HepG2 (cell line): Measurements from ENCODE around the gene CMC1. TPM values are rescaled to one million over a fixed set of nuclear protein-coding genes. Genes with fewer than 3 reads are reported as not detected.

Experiments
- ATAC-seq: fragments of 200-7000 bp; cut with Tn5 transposase; 3 replicates; pipeline ENCODE4 v1.9.1; 2020; ENCODE audit warnings: mild to moderate bottlenecking, moderate library complexity
- BruUV-seq: library from RNA; stranded (reverse); fragments of 400-500 nt; replicated peaks from 2 replicates; lab custom pipeline; 2021; lab: Mats Ljungman, UMichigan
- CTCF ChIA-PET: fragments of 300-600 bp; formaldehyde crosslinking; extraction: SDS; loops from one replicate; lab custom pipeline; 2021; ENCODE audit warnings: low total read pairs, inconsistent platforms, low intra/inter-chr PET ratio; lab: Yijun Ruan, JAX
- POLR2A ChIA-PET: fragments of 350-600 bp; sonication (Branson Sonifier 250); formaldehyde crosslinking; loops from one replicate; lab custom pipeline; 2020; ENCODE audit warnings: antibody characterized with exemption, inconsistent platforms; lab: Yijun Ruan, JAX
- DNase-seq: peaks from one replicate; pipeline ENCODE4 v3.0.0-alpha.2; 2015; ENCODE audit warnings: low spot score
- FAIRE-seq: peaks from 3 replicates; lab custom pipeline; 2011; peaks lifted over from hg19 to GRCh38; lab: Jason Lieb, UNC
- H2AFZ ChIP-seq: one replicate; pipeline ENCODE4 v1.6.1; 2011; ENCODE audit warnings: low read length, inconsistent platforms
- H3K27ac ChIP-seq: fragments of 300-600 bp; 3 replicates; pipeline ENCODE4 v1.8.0; 2011; ENCODE audit warnings: mixed run types, mild to moderate bottlenecking, mixed read lengths, low read length, inconsistent platforms; ENCODE audit not compliant: insufficient read depth; ENCODE audit errors: extremely low read length
- H3K27me3 ChIP-seq, 2 experiments: fragments of 200-600 bp in 1 of 2; 2 replicates in 1 of 2; 3 replicates in 1 of 2; pipeline versions ENCODE4 v1.6.0 to v1.8.0; 2011; ENCODE audit warnings: low read length in 2 of 2, mild to moderate bottlenecking in 2 of 2, moderate library complexity in 2 of 2, inconsistent platforms in 1 of 2; ENCODE audit not compliant: insufficient read depth in 2 of 2, control insufficient read depth in 1 of 2
- H3K36me3 ChIP-seq, 2 experiments: fragments of 200-600 bp in 1 of 2; replicated peaks in 1 of 2; 2 replicates in 1 of 2; 3 replicates in 1 of 2; pipeline versions ENCODE4 v1.5.1 to v1.8.0; 2011; ENCODE audit warnings: low read length in 2 of 2, inconsistent platforms in 1 of 2; ENCODE audit not compliant: insufficient read depth in 2 of 2, control insufficient read depth in 1 of 2
- H3K4me1 ChIP-seq: 2 replicates; pipeline ENCODE4 v1.5.1; 2012; ENCODE audit warnings: low read length, inconsistent platforms; ENCODE audit not compliant: insufficient read depth
- H3K4me2 ChIP-seq: 2 replicates; pipeline ENCODE4 v1.6.0; 2011; ENCODE audit warnings: low read depth, low read length, inconsistent platforms
- H3K4me3 ChIP-seq, 3 experiments: fragments of 200-600 bp in 1 of 3; sonication (generic), shearing (Covaris generic) in 1 of 3; replicated peaks in 1 of 3; 2 replicates each; pipeline ENCODE4 v1.5.1; 2011 to 2016; ENCODE audit warnings: low read length in 3 of 3, inconsistent platforms in 2 of 3, low read depth in 2 of 3, mild to moderate bottlenecking in 2 of 3, control low read depth in 1 of 3, mixed read lengths in 1 of 3; ENCODE audit not compliant: insufficient read depth in 1 of 3
- H3K79me2 ChIP-seq: one replicate; pipeline ENCODE4 v1.6.1; 2011; ENCODE audit warnings: low read length, inconsistent platforms; ENCODE audit not compliant: insufficient read depth
- H3K9ac ChIP-seq: 2 replicates; pipeline ENCODE4 v1.6.0; 2011; ENCODE audit warnings: mild to moderate bottlenecking, low read depth, low read length, inconsistent platforms; ENCODE audit not compliant: insufficient read depth
- H3K9me3 ChIP-seq: 2 replicates; pipeline ENCODE4 v1.5.1; 2012; ENCODE audit warnings: mild to moderate bottlenecking, low read length
- H4K20me1 ChIP-seq: 2 replicates; pipeline ENCODE4 v1.6.0; 2011; ENCODE audit warnings: inconsistent platforms, mild to moderate bottlenecking, low read length, moderate library complexity; ENCODE audit not compliant: insufficient read depth
- ARID3A ChIP-seq: IDR thresholded peaks from 2 replicates; pipeline ENCODE4 v1.6.1; 2012; ENCODE audit warnings: low read depth, low read length, improper control_type of control experiment
- CTCF ChIP-seq: sonication (generic); formaldehyde crosslinking; IDR thresholded peaks from 2 replicates; pipeline ENCODE4 v1.5.0; 2020; ENCODE audit warnings: mild to moderate bottlenecking, missing genetic modification reagents, moderate library complexity
- ISX ChIP-seq: sonication (generic); formaldehyde crosslinking; conservative IDR thresholded peaks from 2 replicates; pipeline ENCODE4 v1.5.0; 2020; ENCODE audit warnings: missing genetic modification reagents
- SMC3 ChIP-seq: IDR thresholded peaks from 2 replicates; pipeline ENCODE4 v1.6.1; 2011; ENCODE audit warnings: low read length, improper control_type of control experiment
- STAG1 ChIP-seq: sonication (generic); formaldehyde crosslinking; IDR thresholded peaks from 2 replicates; pipeline ENCODE4 v1.4.0; 2020; ENCODE audit warnings: missing genetic modification reagents
- ZBTB38 ChIP-seq: sonication (generic); formaldehyde crosslinking; IDR thresholded peaks from 2 replicates; pipeline ENCODE4 v1.5.1; 2020; ENCODE audit warnings: mild to moderate bottlenecking, missing genetic modification reagents
- ZNF598 ChIP-seq: sonication (generic); formaldehyde crosslinking; IDR thresholded peaks from 2 replicates; pipeline ENCODE4 v1.5.1; 2020; ENCODE audit warnings: mild to moderate bottlenecking, missing genetic modification reagents, borderline replicate concordance
- WGBS: methylation state at CpG from one replicate; pipeline ENCODE4 v1.1.6; 2017; ENCODE audit warnings: low lambda C conversion rate; 5-methylcytosine and 5-hydroxymethylcytosine counted together
- in situ Hi-C: cut with HindIII; loops from 2 replicates; pipeline ENCODE4 v1.10.0; 2017; ENCODE audit warnings: low pct_unique_long_range_greater_than_20kb; ENCODE audit not compliant: extremely low pct_ligation_motif_present
- intact Hi-C: fragments of 100-400 bp; cut with micrococcal nuclease; formaldehyde crosslinking; loops from one replicate; pipeline ENCODE4 v1.10.0; 2022; ENCODE audit not compliant: unreplicated experiment
- polyA plus RNA-seq, 8 experiments: library from polyadenylated mRNA; depleted of rRNA in 3 of 8; stranded (reverse) in 7 of 8; unstranded in 1 of 8; fragments of >200 nt; fragmentation: Illumina TruSeq in 4 of 8; extraction: Trizol in 4 of 8; gene quantifications; 2 replicates each; pipeline versions ENCODE4 v1.2.1 to v1.2.3, GENCODE V29; 2011 to 2016; ENCODE audit warnings: low read depth in 4 of 8, missing spikeins in 1 of 8, mixed read lengths in 1 of 8; ENCODE audit not compliant: insufficient read depth in 1 of 8
- total RNA-seq, 5 experiments: library from RNA; depleted of rRNA; stranded (reverse); fragments of >200 nt; fragmentation: Illumina TruSeq; extraction: Trizol; gene quantifications; 2 replicates each; pipeline ENCODE4 v1.2.3, GENCODE V29; 2016; ENCODE audit warnings: low read depth in 1 of 5

The CMC1 gene
- total and polyA plus RNA-seq, 2 of the 13 experiments (the other 11 are each of a cell fraction or from before 2014, with no cell fraction given): 22.1 to 29.5 TPM

- no TSS peak for BruUV-seq
- Histone ChIP-seq H3K27me3 (no peaks in the 10 kb centered on the region), H3K27ac (no peak overlapping the region), H3K79me2 (no peaks in the 10 kb centered on the region), H3K9me3 (no peaks in the 10 kb centered on the region), H3K9ac (no peak overlapping the region), H4K20me1 (no peaks in the 10 kb centered on the region), H3K4me1 (peaks cover 33% of the 10 kb centered on the region)
- POLR2A ChIA-PET: interaction anchor here (1.0 kb wide), 1 partner anchor 31 kb away, joined by 3 read pairs; no protein-coding TSS in a partner anchor
- ATAC-seq: peak; percentile 84
- WGBS: 29% methylated on average over 2 of the region's 2 CpGs
- no peak for FAIRE-seq
- no peak for TF ChIP-seq ZBTB38 (CRISPR knock-in tag)
- TF ChIP-seq SMC3: peak; percentile 27; the same call in 1 of the 2 replicates
- 0 out of 2 replicates have a peak, but pooled peaks have one; percentile 31 for TF ChIP-seq ARID3A
- TF ChIP-seq ZNF598 (CRISPR knock-in tag): no peak
- peak; percentile 66 for TF ChIP-seq CTCF (CRISPR knock-in tag)
- no peak for TF ChIP-seq ISX (CRISPR knock-in tag)
- peak; percentile 37 for TF ChIP-seq STAG1 (CRISPR knock-in tag)
- TF ChIP-seq, all 625 proteins: peak for 4
- peak; percentile 57 for DNase-seq
- intact Hi-C loops (loop anchor here (1.0 kb wide), 1 partner anchor 11 kb away; no protein-coding TSS in a partner anchor), in situ Hi-C loops (no loop called here)
- Histone ChIP-seq H3K4me2 (no peak overlapping the region), H3K4me3 (no peak overlapping the region), H3K36me3 (no peaks in the 10 kb centered on the region; a peak in 2 of 5 replicates), H2AFZ (no peak overlapping the region)
- CTCF ChIA-PET: interaction anchor here (1.8 kb wide), 1 partner anchor 11 kb away, joined by 7 read pairs; no protein-coding TSS in a partner anchor
Observed at GRCh38 chr3:28317438-28318022, 76.1 kb downstream of the CMC1 start.
